Measurements from ENCODE around the gene LRRC3C.

DNA sequence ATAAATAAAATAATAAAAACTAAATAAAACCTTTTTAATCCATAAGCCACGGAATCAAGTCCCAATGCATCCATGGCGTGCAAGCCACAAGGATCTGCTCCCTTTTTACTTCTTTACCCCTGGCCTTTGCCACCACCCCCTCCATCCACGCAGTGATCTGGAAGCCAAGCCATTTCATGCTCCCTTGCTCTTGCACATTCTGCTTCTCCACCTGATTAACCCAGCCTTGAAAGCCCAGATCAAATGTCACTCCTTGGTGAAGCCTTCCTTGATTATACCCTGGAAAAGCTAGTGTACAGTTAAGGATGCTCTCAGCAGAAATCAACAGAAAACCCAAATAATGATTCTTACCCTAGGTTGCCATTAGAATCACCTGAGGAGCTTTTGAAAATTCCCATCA lies 9.9 kb downstream of the LRRC3C start:
- TF ChIP-seq POLR2A (IDR thresholded peaks at IDR 0.05; ENCODE audit: low read length) (no peak), GATA1 (IDR thresholded peaks at IDR 0.05; ENCODE audit: low read depth, low read length) (no peak)

Data from erythroblast (primary cell).